HPDE6-E6E7 (cell line): Measurements from ENCODE around the gene TRAPPC12.
A peak's percentile ranks its signal among the peaks of the same experiment; 100 is the strongest.
"Not testable (repeated sequence)": the region's sequence is repeated elsewhere in the genome, so short reads cannot be mapped to it uniquely, and the experiment has no call there.

Experiments
- DNase-seq: peaks from one replicate; pipeline ENCODE4 v3.0.0; 2011; ENCODE audit warnings: missing footprints; ENCODE audit errors: extremely low spot score

Gene TRAPPC12

GRCh38 chr2:3486047-3487027, 106.8 kb downstream of the TRAPPC12 start:
- DNase-seq: no peak

GRCh38 chr2:3487028-3487425, 107.5 kb downstream of the TRAPPC12 start:
- no peak for DNase-seq

GRCh38 chr2:3487432-3487831, 107.9 kb downstream of the TRAPPC12 start:
- DNase-seq: no peak

GRCh38 chr2:3488061-3488531, 108.6 kb downstream of the TRAPPC12 start:
- DNase-seq: no peak

GRCh38 chr2:3488855-3489763, 109.6 kb downstream of the TRAPPC12 start:
- DNase-seq: no peak

GRCh38 chr2:3489764-3490115, 110.2 kb downstream of the TRAPPC12 start:
- DNase-seq: no peak

- no peak for DNase-seq
Measured at GRCh38 chr2:3490191-3491170, 111.0 kb downstream of the TRAPPC12 start.

GRCh38 chr2:3491306-3491705, 111.8 kb downstream of the TRAPPC12 start:
- no peak for DNase-seq

- no peak for DNase-seq
Measured at GRCh38 chr2:3491716-3492474, 112.4 kb downstream of the TRAPPC12 start.

GRCh38 chr2:3492475-3492787, 112.9 kb downstream of the TRAPPC12 start:
- DNase-seq: not testable (repeated sequence)

GRCh38 chr2:3492951-3493614, 113.6 kb downstream of the TRAPPC12 start:
- peak; percentile 25 for DNase-seq

- DNase-seq: peak; percentile 68
Measured at GRCh38 chr2:3493615-3494007, 114.1 kb downstream of the TRAPPC12 start.

GRCh38 chr2:3494984-3495666, 115.6 kb downstream of the TRAPPC12 start:
- DNase-seq: no peak

GRCh38 chr2:3496708-3497080, 117.2 kb downstream of the TRAPPC12 start:
- not testable (repeated sequence) for DNase-seq

GRCh38 chr2:3498783-3499394, 119.4 kb downstream of the TRAPPC12 start:
- DNase-seq: no peak

GRCh38 chr2:3500326-3500899, 120.9 kb downstream of the TRAPPC12 start:
- no peak for DNase-seq

- DNase-seq: no peak
Measured at GRCh38 chr2:3503046-3503445, 123.6 kb downstream of the TRAPPC12 start.

GRCh38 chr2:3503483-3503882, 124.0 kb downstream of the TRAPPC12 start:
- DNase-seq: no peak

GRCh38 chr2:3504741-3505140, 125.2 kb downstream of the TRAPPC12 start:
- no peak for DNase-seq
